Upper lobe of left lung (tissue), 6 donors: Measurements from ENCODE around the gene ABHD14A. TPM values are rescaled to one million over a fixed set of nuclear protein-coding genes. Genes with fewer than 3 reads are reported as not detected.
A peak's percentile ranks its signal among the peaks of the same experiment; 100 is the strongest.

Experiments
- ATAC-seq, 2 donors: fragments of 200-7000 bp; cut with Tn5 transposase; one replicate each; pipeline ENCODE4 v1.9.1; 2022; ENCODE audit warnings: mild to moderate bottlenecking in 2 of 2, moderate library complexity in 2 of 2; ENCODE audit not compliant: low FRiP score in 2 of 2
- DNase-seq, 2 donors: peaks; one replicate each; pipeline ENCODE4 v3.0.0-alpha.2; 2019 to 2020
- H3K27ac ChIP-seq, 4 donors: fragments of 200-600 bp; sonication (generic); one replicate each; pipeline ENCODE4 v1.5.1; 2016 to 2019
- H3K27me3 ChIP-seq, 4 donors: fragments of 200-600 bp; sonication (generic); one replicate each; pipeline ENCODE4 v1.5.1; 2017 to 2019
- H3K36me3 ChIP-seq, 4 donors: fragments of 200-600 bp; sonication (generic); one replicate each; pipeline ENCODE4 v1.5.1; 2016 to 2019
- H3K4me1 ChIP-seq, 4 donors: fragments of 200-600 bp; sonication (generic); one replicate each; pipeline ENCODE4 v1.5.1; 2018 to 2019
- H3K4me3 ChIP-seq, 4 donors: fragments of 200-600 bp; sonication (generic); one replicate each; pipeline ENCODE4 v1.5.1; 2017 to 2019; ENCODE audit warnings: mild to moderate bottlenecking in 2 of 4, moderate library complexity in 1 of 4
- H3K9me3 ChIP-seq, 4 donors: fragments of 200-600 bp; sonication (generic); one replicate each; pipeline ENCODE4 v1.5.1; 2018 to 2019
- EP300 ChIP-seq, 4 donors: sonication (generic); formaldehyde crosslinking; IDR thresholded peaks; one replicate each; pipeline ENCODE4 v1.5.1; 2017; ENCODE audit warnings: antibody characterized with exemption in 4 of 4, control low read depth in 2 of 4
- POLR2A ChIP-seq, 4 donors: fragments of 450-650 bp; IDR thresholded peaks; one replicate each; pipeline ENCODE4 v1.5.1; 2016 to 2017; ENCODE audit warnings: antibody characterized with exemption in 4 of 4, mild to moderate bottlenecking in 2 of 4
- POLR2AphosphoS5 ChIP-seq, 2 donors: sonication (generic); formaldehyde crosslinking; IDR thresholded peaks; one replicate each; pipeline ENCODE4 v1.5.1; 2017; ENCODE audit warnings: antibody characterized with exemption in 2 of 2
- WGBS, 2 donors: methylation state at CpG; one replicate each; pipeline ENCODE4 v1.1.5; 2017 to 2018; 5-methylcytosine and 5-hydroxymethylcytosine counted together
- total RNA-seq, 6 donors: library from RNA; depleted of rRNA in 4 of 6; stranded (reverse); fragments of >200 nt in 4 of 6; gene quantifications; one replicate each; pipeline versions ENCODE4 v1.1.0 to v1.2.1, GENCODE V29; 2016 to 2021
- TF ChIP-seq, protein P1 (sequence below), 6 experiments: fragments of 450-650 bp in 4 of 6; fragments of 200-600 bp in 2 of 6; sonication (generic) in 2 of 6; IDR thresholded peaks; one replicate each; pipeline ENCODE4 v1.5.1; 2016 to 2019; ENCODE audit warnings: antibody characterized with exemption in 6 of 6
- donor health status: DM: no; HTN: no; CAD: no; lungs with moderate emphysema.
- donor health status: DM: no; HTN: yes; CAD: no; lungs with severe emphysema.

ABHD14A gene
- total RNA-seq, 6 donors from 2014 or later, result 15.7 to 44.5 (median 26.3) TPM

DNA sequence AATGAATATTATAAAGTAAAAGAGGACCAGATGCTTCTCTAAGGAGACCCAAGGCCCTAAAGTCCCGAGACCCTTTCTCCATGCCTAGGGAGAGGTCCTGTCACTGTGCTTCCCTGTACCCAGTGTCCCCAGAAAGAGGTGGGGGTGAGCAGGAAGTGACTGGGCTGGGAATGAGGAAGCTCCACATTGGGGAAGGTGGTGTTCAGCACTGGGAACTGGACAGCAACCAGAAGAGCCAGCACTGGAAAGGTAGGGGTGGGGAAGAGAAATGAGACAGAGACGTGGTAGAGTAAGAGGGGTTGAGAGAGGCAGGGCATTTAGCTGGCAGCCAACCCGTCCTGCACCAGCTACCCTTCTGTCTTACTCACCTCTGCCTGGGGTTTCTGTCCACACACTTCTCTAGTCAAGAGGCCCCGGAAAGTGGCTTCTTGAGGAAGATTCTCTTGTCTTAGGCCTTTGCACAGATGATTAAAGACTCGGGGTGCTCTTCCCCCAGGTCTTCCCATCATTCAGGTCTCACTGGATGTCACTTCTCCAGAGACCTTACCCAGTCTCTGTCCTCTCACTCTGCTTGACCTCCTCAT lies 45.4 kb upstream of the ABHD14A start:
- Histone ChIP-seq H3K27me3 (no peaks in the 10 kb centered on the region), H3K27ac (no peak overlapping the region), H3K4me3 (no peak overlapping the region), H3K36me3 (peaks cover 9 to 27% (median 23%) of the 10 kb centered on the region in 4 donors), H3K9me3 (no peaks in the 10 kb centered on the region), H3K4me1 (no peaks in the 10 kb centered on the region)
- 81 to 82% methylated on average over 5 of the region's 5 CpGs for WGBS, 2 donors
- DNase-seq, result no peak
- ATAC-seq, result peak in 1 of 2 donors; percentile 33
- TF ChIP-seq POLR2A (IDR thresholded peaks at IDR 0.05) (no peak), POLR2AphosphoS5 (IDR thresholded peaks at IDR 0.05) (no peak), EP300 (IDR thresholded peaks at IDR 0.05) (no peak)
- TF ChIP-seq, protein P1, sequence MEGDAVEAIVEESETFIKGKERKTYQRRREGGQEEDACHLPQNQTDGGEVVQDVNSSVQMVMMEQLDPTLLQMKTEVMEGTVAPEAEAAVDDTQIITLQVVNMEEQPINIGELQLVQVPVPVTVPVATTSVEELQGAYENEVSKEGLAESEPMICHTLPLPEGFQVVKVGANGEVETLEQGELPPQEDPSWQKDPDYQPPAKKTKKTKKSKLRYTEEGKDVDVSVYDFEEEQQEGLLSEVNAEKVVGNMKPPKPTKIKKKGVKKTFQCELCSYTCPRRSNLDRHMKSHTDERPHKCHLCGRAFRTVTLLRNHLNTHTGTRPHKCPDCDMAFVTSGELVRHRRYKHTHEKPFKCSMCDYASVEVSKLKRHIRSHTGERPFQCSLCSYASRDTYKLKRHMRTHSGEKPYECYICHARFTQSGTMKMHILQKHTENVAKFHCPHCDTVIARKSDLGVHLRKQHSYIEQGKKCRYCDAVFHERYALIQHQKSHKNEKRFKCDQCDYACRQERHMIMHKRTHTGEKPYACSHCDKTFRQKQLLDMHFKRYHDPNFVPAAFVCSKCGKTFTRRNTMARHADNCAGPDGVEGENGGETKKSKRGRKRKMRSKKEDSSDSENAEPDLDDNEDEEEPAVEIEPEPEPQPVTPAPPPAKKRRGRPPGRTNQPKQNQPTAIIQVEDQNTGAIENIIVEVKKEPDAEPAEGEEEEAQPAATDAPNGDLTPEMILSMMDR (IDR thresholded peaks at IDR 0.05), result no peak

DNA sequence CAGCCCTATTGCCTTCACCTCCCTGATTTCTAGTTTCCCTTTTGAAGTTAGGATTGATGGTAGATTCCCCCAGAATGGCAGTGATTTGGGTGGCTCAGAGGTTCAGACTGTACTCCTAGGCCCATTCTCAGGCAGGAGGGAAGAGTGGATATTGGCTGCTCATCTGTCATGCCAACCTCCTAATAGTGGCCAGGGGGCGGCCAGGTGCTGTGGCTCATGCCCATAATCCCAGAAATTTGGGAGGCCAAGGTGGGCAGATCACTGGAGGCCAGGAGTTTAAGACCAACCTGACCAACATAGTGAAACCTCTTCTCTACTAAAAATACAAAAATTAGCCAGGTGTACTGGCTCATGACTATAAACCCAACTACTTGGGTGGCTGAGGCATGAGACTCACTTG lies 44.4 kb upstream of the ABHD14A start:
- Histone ChIP-seq H3K4me1 (no peaks in the 10 kb centered on the region), H3K36me3 (peaks cover 15 to 36% (median 32%) of the 10 kb centered on the region in 4 donors), H3K4me3 (no peak overlapping the region), H3K27me3 (no peaks in the 10 kb centered on the region), H3K27ac (no peak overlapping the region), H3K9me3 (no peaks in the 10 kb centered on the region)
- WGBS, 2 donors, result 82 to 100% methylated on average over 1 of the region's 1 CpG
- DNase-seq, result no peak
- TF ChIP-seq EP300 (IDR thresholded peaks at IDR 0.05), result no peak
- TF ChIP-seq, protein P1 (IDR thresholded peaks at IDR 0.05), result no peak
- no peak for TF ChIP-seq POLR2AphosphoS5 (IDR thresholded peaks at IDR 0.05)
- no peak for TF ChIP-seq POLR2A (IDR thresholded peaks at IDR 0.05)
- no peak for ATAC-seq

DNA sequence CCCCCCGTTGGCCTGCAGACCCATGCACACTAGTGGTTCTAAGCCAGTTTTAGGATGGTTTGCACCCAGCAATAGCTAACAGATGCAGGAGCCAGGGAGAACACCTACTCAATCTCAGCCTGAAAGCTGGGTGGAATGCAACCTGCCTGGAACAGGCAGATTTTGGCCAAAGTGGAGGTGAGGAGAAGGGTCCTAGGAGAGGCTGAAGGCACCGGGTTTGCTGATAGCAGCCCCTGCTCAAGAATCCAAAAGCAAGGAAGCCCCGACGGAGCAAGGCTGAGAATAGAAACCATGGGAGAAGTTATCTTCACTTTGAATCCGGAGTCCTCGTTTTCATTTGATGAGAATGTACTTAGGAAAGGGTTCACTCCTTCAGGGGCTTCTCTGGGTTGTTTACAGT lies 43.1 kb upstream of the ABHD14A start:
- no peaks in the 10 kb centered on the region for H3K9me3 ChIP-seq
- H3K27me3 ChIP-seq, result no peaks in the 10 kb centered on the region
- WGBS, 2 donors, result 91 to 95% methylated on average over 6 of the region's 6 CpGs
- TF ChIP-seq POLR2A (IDR thresholded peaks at IDR 0.05), result no peak
- TF ChIP-seq, protein P1 (IDR thresholded peaks at IDR 0.05), result no peak
- TF ChIP-seq POLR2AphosphoS5 (IDR thresholded peaks at IDR 0.05), result no peak
- no peak for TF ChIP-seq EP300 (IDR thresholded peaks at IDR 0.05)
- H3K4me1 ChIP-seq, result no peaks in the 10 kb centered on the region
- no peak for DNase-seq
- no peak for ATAC-seq
- H3K27ac ChIP-seq, result no peak overlapping the region
- H3K36me3 ChIP-seq, result peaks cover 28 to 49% (median 44%) of the 10 kb centered on the region in 4 donors
- H3K4me3 ChIP-seq, result no peak overlapping the region

DNA sequence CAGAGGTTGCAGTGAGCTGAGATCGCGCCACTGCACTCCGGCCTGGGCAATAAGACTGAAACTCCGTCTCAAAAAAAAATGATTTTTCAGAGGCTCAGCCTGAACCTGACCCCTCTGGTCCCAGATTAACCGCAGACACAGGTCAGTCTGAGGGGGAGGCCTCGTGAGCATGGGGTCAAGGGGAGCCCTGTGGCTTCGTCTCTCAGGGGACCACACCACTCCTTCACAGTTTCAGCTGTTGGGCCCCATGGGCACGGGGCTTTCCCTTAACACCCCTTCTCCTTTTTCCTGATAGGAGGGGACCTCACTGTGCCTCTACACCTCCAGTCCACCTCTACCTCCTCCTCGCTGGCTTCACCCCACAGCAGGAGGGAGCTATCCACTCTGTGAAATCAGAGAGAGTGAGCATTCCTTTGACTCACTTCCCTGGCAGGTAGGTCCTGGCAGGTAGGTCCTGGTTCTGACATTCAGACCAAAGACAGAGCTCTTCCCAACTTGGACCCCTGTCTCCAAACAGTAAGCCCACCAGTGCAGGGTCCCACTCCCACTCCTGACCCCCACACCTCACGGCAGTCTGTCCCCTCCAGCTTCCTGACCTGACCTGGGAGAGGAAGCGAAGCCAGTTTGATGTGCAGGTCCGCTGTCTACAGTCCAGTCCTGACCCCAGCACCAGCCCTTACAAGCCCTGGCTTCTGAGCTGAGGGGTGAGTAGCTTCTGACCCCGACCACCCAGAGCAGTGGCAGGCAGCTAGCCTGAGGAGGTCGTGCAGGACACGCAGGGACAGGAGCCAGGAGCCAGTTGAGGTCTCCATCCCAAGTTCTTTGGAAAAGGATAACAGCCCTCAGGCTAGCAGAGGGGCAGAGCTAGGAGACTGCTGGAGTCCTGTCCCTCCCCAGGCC lies 42.1 kb upstream of the ABHD14A start:
- DNase-seq, result no peak
- Histone ChIP-seq H3K9me3 (no peaks in the 10 kb centered on the region), H3K4me3 (no peak overlapping the region), H3K36me3 (peaks cover 34 to 59% (median 52%) of the 10 kb centered on the region in 4 donors), H3K27ac (no peak overlapping the region), H3K4me1 (no peaks in the 10 kb centered on the region), H3K27me3 (no peaks in the 10 kb centered on the region)
- WGBS, 2 donors, result 91 to 94% methylated on average over 6 to 15 of the region's 15 CpGs
- TF ChIP-seq POLR2A (IDR thresholded peaks at IDR 0.05) (no peak), POLR2AphosphoS5 (IDR thresholded peaks at IDR 0.05) (no peak), EP300 (IDR thresholded peaks at IDR 0.05) (no peak)
- TF ChIP-seq, protein P1 (IDR thresholded peaks at IDR 0.05), result no peak
- no peak for ATAC-seq
